ENCODE results near the gene NLRP1. TPM values are rescaled to one million over a fixed set of nuclear protein-coding genes. Genes with fewer than 3 reads are reported as not detected.
A peak's percentile ranks its signal among the peaks of the same experiment; 100 is the strongest.

NLRP1 gene
- polyA plus RNA-seq, 3 donors, result 13.2 to 388 (median 17.3) TPM

GRCh38 chr17:5608399-5609112 lies 24.2 kb upstream of the NLRP1 start:
- Mint-ChIP-seq H3K27ac (peak overlapping the region in 1 of 7 donors; percentile 44), H3K36me3 (peaks cover 0 to 9% of the 10 kb centered on the region in 2 donors), H3K4me1 (peaks cover 38% of the 10 kb centered on the region), H3K27me3 (ENCODE audit: low read depth in 3 of 3) (peaks cover 17 to 26% (median 23%) of the 10 kb centered on the region in 3 donors), H3K4me3 (peak overlapping the region in 1 of 2 donors; percentile 18), H3K9me3 (peaks cover 0 to 13% (median 1%) of the 10 kb centered on the region in 7 donors)
- Histone ChIP-seq H3K79me2 (ENCODE audit: insufficient read depth, low read length) (no peaks in the 10 kb centered on the region), H3K9ac (ENCODE audit: insufficient read depth, low read length, poor library complexity, severe bottlenecking) (no peak overlapping the region), H4K20me1 (ENCODE audit: insufficient read depth, low read length) (no peaks in the 10 kb centered on the region), H3K4me2 (replicated peaks; ENCODE audit: extremely low read depth, low read length, poor library complexity, severe bottlenecking) (no peak overlapping the region), H3K27ac (ENCODE audit: low read depth in 1 of 2, low read length in 2 of 2) (no peak overlapping the region), H2AFZ (ENCODE audit: insufficient read depth, low read depth, low read length, poor library complexity, severe bottlenecking) (no peak overlapping the region), H3K4me3 (replicated peaks in 1 of 3; ENCODE audit: low read depth in 2 of 3, low read length in 3 of 3) (no peak overlapping the region), H3K9me3 (replicated peaks in 1 of 2; ENCODE audit: control insufficient read depth in 1 of 2, insufficient read depth in 1 of 2, low read length in 2 of 2) (peaks cover 0 to 6% of the 10 kb centered on the region in 2 donors), H3K27me3 (ENCODE audit: control insufficient read depth in 2 of 2, insufficient read depth in 2 of 2, low read length in 2 of 2) (peaks cover 0 to 4% of the 10 kb centered on the region in 2 donors), H3K36me3 (replicated peaks in 1 of 2; ENCODE audit: control insufficient read depth in 1 of 2, insufficient read depth in 2 of 2, low read length in 2 of 2) (no peaks in the 10 kb centered on the region), H3K4me1 (ENCODE audit: control insufficient read depth in 1 of 2, insufficient read depth in 2 of 2, low read length in 2 of 2) (peaks cover 38 to 39% of the 10 kb centered on the region in 2 donors)
- 95% methylated on average over 11 of the region's 12 CpGs for WGBS (ENCODE audit: insufficient coverage)
- intact Hi-C loops (cut with micrococcal nuclease), result no loop called here
- TF ChIP-seq, protein P1, sequence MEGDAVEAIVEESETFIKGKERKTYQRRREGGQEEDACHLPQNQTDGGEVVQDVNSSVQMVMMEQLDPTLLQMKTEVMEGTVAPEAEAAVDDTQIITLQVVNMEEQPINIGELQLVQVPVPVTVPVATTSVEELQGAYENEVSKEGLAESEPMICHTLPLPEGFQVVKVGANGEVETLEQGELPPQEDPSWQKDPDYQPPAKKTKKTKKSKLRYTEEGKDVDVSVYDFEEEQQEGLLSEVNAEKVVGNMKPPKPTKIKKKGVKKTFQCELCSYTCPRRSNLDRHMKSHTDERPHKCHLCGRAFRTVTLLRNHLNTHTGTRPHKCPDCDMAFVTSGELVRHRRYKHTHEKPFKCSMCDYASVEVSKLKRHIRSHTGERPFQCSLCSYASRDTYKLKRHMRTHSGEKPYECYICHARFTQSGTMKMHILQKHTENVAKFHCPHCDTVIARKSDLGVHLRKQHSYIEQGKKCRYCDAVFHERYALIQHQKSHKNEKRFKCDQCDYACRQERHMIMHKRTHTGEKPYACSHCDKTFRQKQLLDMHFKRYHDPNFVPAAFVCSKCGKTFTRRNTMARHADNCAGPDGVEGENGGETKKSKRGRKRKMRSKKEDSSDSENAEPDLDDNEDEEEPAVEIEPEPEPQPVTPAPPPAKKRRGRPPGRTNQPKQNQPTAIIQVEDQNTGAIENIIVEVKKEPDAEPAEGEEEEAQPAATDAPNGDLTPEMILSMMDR (IDR thresholded peaks at IDR 0.05), result no peak
- no peak for DNase-seq

DNA sequence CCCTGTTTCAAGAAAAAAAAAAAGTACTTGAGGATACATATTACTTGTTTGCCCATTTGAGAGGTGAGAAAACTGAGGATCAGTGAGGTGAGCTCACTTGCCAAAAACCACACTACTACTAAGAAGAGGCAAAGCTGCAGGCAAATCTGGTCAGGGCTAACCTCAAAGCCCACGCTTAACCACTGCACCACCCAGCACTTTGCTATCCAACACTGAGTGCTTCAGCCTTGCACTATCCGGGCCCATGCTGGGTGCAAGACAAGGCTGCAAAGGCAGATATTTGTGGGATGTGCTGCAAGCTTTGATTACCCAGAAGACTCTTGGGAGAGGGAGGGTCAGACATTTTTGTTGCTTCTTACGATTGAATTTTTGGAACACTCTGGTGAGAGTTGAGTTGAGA lies 23.6 kb upstream of the NLRP1 start:
- intact Hi-C loops (cut with micrococcal nuclease), result no loop called here
- Histone ChIP-seq H3K36me3 (replicated peaks in 1 of 2; ENCODE audit: control insufficient read depth in 1 of 2, insufficient read depth in 2 of 2, low read length in 2 of 2) (no peaks in the 10 kb centered on the region), H3K9ac (ENCODE audit: insufficient read depth, low read length, poor library complexity, severe bottlenecking) (no peak overlapping the region), H3K4me3 (replicated peaks in 1 of 3; ENCODE audit: low read depth in 2 of 3, low read length in 3 of 3) (no peak overlapping the region), H3K27me3 (ENCODE audit: control insufficient read depth in 2 of 2, insufficient read depth in 2 of 2, low read length in 2 of 2) (peaks cover 0 to 4% of the 10 kb centered on the region in 2 donors), H2AFZ (ENCODE audit: insufficient read depth, low read depth, low read length, poor library complexity, severe bottlenecking) (no peak overlapping the region), H3K27ac (ENCODE audit: low read depth in 1 of 2, low read length in 2 of 2) (no peak overlapping the region), H3K79me2 (ENCODE audit: insufficient read depth, low read length) (no peaks in the 10 kb centered on the region), H3K9me3 (replicated peaks in 1 of 2; ENCODE audit: control insufficient read depth in 1 of 2, insufficient read depth in 1 of 2, low read length in 2 of 2) (peaks cover 0 to 6% of the 10 kb centered on the region in 2 donors), H3K4me1 (ENCODE audit: control insufficient read depth in 1 of 2, insufficient read depth in 2 of 2, low read length in 2 of 2) (peaks cover 37% of the 10 kb centered on the region in 2 donors), H4K20me1 (ENCODE audit: insufficient read depth, low read length) (no peaks in the 10 kb centered on the region), H3K4me2 (replicated peaks; ENCODE audit: extremely low read depth, low read length, poor library complexity, severe bottlenecking) (no peak overlapping the region)
- TF ChIP-seq, protein P1 (IDR thresholded peaks at IDR 0.05), result no peak
- Mint-ChIP-seq H3K27me3 (ENCODE audit: low read depth in 3 of 3) (peaks cover 17 to 26% (median 20%) of the 10 kb centered on the region in 3 donors), H3K4me3 (peak overlapping the region in 1 of 2 donors; percentile 36), H3K9me3 (peaks cover 0 to 13% (median 1%) of the 10 kb centered on the region in 7 donors), H3K4me1 (peaks cover 38% of the 10 kb centered on the region), H3K27ac (peak overlapping the region in 1 of 7 donors; percentile 44), H3K36me3 (peaks cover 0 to 9% of the 10 kb centered on the region in 2 donors)
- 100% methylated on average over 2 of the region's 3 CpGs for whole genome bisulfite sequencing (ENCODE audit: insufficient coverage)
- no peak for DNase-seq

Data from CD14-positive monocyte (primary cell).